ENCODE results near the gene ZNF574. TPM values are rescaled to one million over a fixed set of nuclear protein-coding genes. Genes with fewer than 3 reads are reported as not detected.

The ZNF574 gene
- total and polyA plus RNA-seq, 8 donors = 9.4 to 15.4 (median 12.7) TPM

- no peak overlapping the region for H3K4me3 ChIP-seq
- no peak overlapping the region for H3K27ac ChIP-seq
- H3K4me1 ChIP-seq = no peaks in the 10 kb centered on the region
- no peak for TF ChIP-seq CTCF (IDR thresholded peaks at IDR 0.05)
- no peaks in the 10 kb centered on the region for H3K9me3 ChIP-seq
- no peaks in the 10 kb centered on the region for H3K36me3 ChIP-seq
- no peak for DNase-seq
- H3K27me3 ChIP-seq = peaks cover 20 to 52% of the 10 kb centered on the region in 2 donors
- no peak for ATAC-seq
- intact Hi-C loops (cut with DNase I) = no loop called here
Measured at GRCh38 chr19:42065051-42065450, 10.9 kb upstream of the ZNF574 start.

- H3K4me1 ChIP-seq = no peaks in the 10 kb centered on the region
- H3K36me3 ChIP-seq = no peaks in the 10 kb centered on the region
- TF ChIP-seq CTCF (IDR thresholded peaks at IDR 0.05) = no peak
- no peak overlapping the region for H3K27ac ChIP-seq
- H3K27me3 ChIP-seq = peaks cover 21 to 57% of the 10 kb centered on the region in 2 donors
- intact Hi-C loops (cut with DNase I) = no loop called here
- H3K9me3 ChIP-seq = no peaks in the 10 kb centered on the region
- H3K4me3 ChIP-seq = no peak overlapping the region
- ATAC-seq (no peak), DNase-seq (no peak)
Measured at GRCh38 chr19:42065511-42065910, 10.5 kb upstream of the ZNF574 start.

GRCh38 chr19:42066075-42066754 is 9.8 kb upstream of the ZNF574 start:
- H3K36me3 ChIP-seq = no peaks in the 10 kb centered on the region
- no peak for ATAC-seq
- no peak overlapping the region for H3K4me3 ChIP-seq
- TF ChIP-seq CTCF (IDR thresholded peaks at IDR 0.05) = no peak
- H3K9me3 ChIP-seq = no peaks in the 10 kb centered on the region
- no peaks in the 10 kb centered on the region for H3K4me1 ChIP-seq
- intact Hi-C loops (cut with DNase I) = no loop called here
- no peak for DNase-seq
- H3K27ac ChIP-seq = no peak overlapping the region
- H3K27me3 ChIP-seq = peaks cover 21 to 57% of the 10 kb centered on the region in 2 donors

GRCh38 chr19:42067315-42067888 is 8.6 kb upstream of the ZNF574 start:
- no peaks in the 10 kb centered on the region for H3K9me3 ChIP-seq
- H3K36me3 ChIP-seq = no peaks in the 10 kb centered on the region
- H3K4me1 ChIP-seq = no peaks in the 10 kb centered on the region
- no peak overlapping the region for H3K27ac ChIP-seq
- intact Hi-C loops (cut with DNase I) = no loop called here
- no peak for TF ChIP-seq CTCF (IDR thresholded peaks at IDR 0.05)
- ATAC-seq = no peak
- no peak for DNase-seq
- H3K27me3 ChIP-seq = peaks cover 21 to 57% of the 10 kb centered on the region in 2 donors
- H3K4me3 ChIP-seq = no peak overlapping the region

- Histone ChIP-seq H3K4me3 (no peak overlapping the region), H3K4me1 (no peaks in the 10 kb centered on the region), H3K27me3 (peaks cover 21 to 57% of the 10 kb centered on the region in 2 donors), H3K27ac (no peak overlapping the region), H3K9me3 (no peaks in the 10 kb centered on the region), H3K36me3 (no peaks in the 10 kb centered on the region)
- TF ChIP-seq CTCF (IDR thresholded peaks at IDR 0.05) = no peak
- ATAC-seq = no peak
- intact Hi-C loops (cut with DNase I) = no loop called here
- DNase-seq = no peak
Measured at GRCh38 chr19:42068361-42068755, 7.6 kb upstream of the ZNF574 start.
